ENCODE data around the gene H2BK1.

H2BK1 gene

GRCh38 chr7:151232917-151233701 lies 22.8 kb upstream of the H2BK1 start:
- DNase-seq (ENCODE audit: low read depth in 2 of 2), result peak; percentile 28 to 37

DNA sequence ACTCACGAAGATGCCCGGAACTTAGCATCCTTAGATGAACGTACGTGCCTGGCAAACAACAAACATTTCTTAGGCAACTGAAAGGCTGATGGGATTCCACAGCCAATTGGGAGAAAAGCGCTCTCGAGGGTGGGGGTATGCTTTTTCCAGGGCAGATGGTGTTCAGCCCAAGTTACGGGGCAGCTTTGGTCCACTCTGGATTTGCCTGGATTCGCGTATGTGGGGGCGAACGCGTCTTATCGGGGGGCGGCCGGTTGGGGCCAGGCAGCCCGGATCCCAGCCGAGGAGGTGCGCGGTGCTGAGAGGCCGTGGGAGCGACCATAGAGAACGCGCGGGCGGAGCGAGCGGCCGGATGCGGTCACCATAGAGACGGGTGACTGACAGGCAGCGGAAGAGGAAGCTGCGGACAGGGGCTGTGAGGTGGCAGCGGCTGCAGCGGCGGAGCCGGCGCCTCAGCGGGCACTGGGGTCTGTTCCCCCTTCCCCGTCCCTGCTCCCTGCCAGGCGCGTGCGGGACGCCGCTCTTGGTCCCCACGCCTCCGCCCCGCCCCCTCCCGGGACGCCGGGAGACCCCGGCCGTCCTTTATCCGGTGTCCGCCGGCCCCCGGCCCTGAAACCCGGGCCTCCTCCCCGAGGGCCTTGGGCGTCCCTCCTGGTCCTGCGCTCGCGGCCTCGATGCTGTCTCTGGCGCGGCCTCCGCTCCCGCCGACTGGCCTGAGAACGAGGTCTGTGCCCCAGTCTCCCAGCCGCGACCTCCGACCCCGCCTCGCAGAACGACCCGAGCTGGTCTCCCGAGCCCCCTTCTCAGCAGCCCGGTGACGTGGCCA lies 22.0 kb upstream of the H2BK1 start, which contains the start of gene CHPF2:
CHPF2 (plus strand) TSS at position 393 of the 826 bp plus-strand sequence. CDS start 1,529 bp downstream, outside the sequence.
- DNase-seq (ENCODE audit: low read depth in 2 of 2), result peak; percentile 58 to 62

DNA sequence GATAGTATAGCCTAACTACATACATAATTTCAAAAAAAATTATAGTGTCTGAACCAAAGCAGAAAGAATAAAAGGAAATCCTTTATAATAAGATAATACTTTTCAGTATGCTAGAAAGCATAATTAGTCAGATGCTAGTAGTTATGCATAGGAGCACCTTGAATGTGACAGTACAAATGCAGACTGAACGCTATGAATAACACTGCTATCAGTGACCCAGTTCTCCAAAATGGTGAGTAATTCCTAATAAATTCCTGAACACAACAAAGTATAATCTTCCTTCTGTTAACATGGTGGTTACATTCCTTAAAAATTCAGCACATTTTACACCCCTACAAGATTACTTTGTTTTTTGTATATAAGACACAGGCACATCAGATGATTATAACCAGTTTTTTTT lies 20.8 kb upstream of the H2BK1 start:
- no peak for DNase-seq (ENCODE audit: low read depth in 2 of 2)

- DNase-seq (ENCODE audit: low read depth in 2 of 2), result no peak
Observed at GRCh38 chr7:151229249-151229648, 19.0 kb upstream of the H2BK1 start.

DNA sequence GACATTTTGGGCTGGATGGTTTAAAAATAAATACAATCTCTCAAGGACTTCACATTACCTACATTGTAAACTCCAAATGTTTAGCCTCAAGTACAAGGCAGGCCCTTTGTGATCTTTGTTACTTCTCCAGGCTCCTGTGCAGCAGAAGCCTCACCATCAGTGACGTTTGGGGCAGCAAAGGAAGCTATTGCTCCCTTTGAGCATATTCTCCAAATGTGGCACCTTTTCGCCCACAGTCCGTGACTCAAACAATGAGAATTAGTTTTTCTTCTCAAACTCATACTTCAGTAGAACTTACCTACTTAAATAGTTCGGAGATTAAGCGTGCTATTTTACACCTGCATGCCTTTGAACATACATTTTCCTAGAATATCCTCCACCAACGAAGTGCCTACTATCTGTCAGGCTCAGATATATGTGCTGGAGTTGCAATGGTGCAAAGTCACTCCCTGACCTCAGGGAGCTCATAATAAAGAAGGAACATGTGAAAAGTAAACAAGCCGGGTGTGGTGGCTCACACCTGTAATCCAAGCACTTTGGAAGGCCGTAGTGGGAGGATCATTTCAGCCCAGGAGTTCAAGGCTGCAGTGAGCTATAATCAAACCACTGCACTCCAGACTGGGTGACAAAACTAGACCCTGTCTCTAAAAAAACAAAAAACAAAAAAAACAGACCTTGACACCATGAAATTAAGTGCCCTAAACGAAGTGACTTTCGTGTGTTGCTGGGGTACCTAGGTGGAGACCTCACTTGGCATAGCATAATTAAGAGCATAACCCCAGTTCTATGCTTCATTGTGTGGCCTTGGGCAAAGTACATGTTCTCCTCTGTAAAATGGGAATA lies 18.0 kb upstream of the H2BK1 start:
- no peak for DNase-seq (ENCODE audit: low read depth in 2 of 2)

- DNase-seq (ENCODE audit: low read depth in 2 of 2), result peak; percentile 98
Observed at GRCh38 chr7:151226875-151227782, 16.8 kb upstream of the H2BK1 start, which contains the start of gene ABCF2. Gene ABCF2, minus strand, starts transcription at chr7:151227205. Its CDS starts 747 bp downstream, at chr7:151226458.

- DNase-seq (ENCODE audit: low read depth in 2 of 2), result no peak
Observed at GRCh38 chr7:151226560-151226874, 16.2 kb upstream of the H2BK1 start.

DNA sequence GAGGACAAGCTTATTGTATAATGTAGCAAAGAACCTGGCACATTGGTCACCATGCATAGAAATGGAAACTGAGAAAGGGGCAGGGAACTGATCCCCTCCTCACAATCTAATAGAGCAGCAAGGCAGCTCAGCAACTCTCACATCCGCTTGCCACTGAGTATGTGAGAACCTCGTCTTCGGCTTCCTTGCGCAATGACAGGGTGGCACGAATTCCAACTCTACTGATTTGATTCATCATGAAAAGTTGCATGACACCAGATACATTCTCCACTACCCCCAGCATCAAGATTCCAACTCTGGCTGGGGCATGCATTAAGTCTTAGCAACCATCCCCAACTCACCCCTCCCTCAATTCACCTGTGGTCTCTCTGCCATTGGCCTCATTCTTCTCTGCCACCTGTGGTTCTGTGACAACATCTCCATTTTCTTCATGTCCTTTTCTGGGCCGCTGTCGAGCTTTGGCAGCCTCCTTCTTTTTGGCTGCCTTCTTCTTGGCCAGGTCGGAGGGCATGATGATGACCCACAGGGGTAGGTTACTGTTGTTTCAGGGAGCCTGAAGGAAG lies 15.7 kb upstream of the H2BK1 start:
- DNase-seq (ENCODE audit: low read depth in 2 of 2), result no peak

GRCh38 chr7:151223728-151224127 lies 13.4 kb upstream of the H2BK1 start:
- no peak for DNase-seq (ENCODE audit: low read depth in 2 of 2)

- no peak for DNase-seq (ENCODE audit: low read depth in 2 of 2)
Observed at GRCh38 chr7:151218170-151218569, 7.9 kb upstream of the H2BK1 start.

GRCh38 chr7:151215396-151215795 lies 5.1 kb upstream of the H2BK1 start:
- DNase-seq (ENCODE audit: low read depth in 2 of 2), result no peak

DNA sequence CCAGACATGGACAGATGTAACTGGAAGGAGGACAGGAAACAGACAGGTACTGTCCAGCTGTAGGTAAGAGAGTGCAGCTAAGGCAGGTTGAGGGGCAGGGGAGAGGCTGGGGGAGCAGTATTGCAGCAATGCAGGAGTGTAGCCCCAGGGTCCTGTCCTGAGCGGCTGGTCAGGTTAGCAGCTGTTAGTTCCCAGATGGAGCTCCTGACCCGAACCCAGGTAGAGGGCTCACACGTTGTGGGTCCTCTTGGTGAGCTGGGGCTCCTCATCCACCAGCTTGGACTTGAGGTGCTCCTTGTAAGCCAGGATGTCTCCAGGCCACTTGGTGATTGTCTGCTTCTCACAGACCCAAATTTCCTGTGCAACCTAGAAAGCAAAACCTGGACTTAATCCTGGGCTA lies 3.5 kb upstream of the H2BK1 start:
- DNase-seq (ENCODE audit: low read depth in 2 of 2), result no peak

DNA sequence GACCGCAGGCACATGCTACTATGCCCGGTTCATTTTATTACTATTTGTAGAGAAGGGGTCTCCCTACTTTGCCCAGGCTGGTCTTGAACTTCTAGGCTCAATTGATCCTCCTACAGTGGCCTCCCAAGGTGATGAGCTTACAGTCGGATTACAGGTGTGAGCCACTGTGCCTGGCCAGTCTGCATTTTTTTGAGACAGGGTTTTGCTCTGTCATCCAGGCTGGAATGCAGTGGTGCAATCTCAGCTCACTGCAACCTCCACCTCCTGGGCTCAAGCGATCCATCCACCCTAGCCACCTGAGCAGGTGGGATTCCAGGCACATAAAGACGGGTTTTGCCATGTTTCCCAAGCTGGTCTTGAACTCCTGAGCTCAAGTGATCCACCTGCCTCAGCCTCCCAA lies 2.3 kb upstream of the H2BK1 start:
- no peak for DNase-seq (ENCODE audit: low read depth in 2 of 2)

DNA sequence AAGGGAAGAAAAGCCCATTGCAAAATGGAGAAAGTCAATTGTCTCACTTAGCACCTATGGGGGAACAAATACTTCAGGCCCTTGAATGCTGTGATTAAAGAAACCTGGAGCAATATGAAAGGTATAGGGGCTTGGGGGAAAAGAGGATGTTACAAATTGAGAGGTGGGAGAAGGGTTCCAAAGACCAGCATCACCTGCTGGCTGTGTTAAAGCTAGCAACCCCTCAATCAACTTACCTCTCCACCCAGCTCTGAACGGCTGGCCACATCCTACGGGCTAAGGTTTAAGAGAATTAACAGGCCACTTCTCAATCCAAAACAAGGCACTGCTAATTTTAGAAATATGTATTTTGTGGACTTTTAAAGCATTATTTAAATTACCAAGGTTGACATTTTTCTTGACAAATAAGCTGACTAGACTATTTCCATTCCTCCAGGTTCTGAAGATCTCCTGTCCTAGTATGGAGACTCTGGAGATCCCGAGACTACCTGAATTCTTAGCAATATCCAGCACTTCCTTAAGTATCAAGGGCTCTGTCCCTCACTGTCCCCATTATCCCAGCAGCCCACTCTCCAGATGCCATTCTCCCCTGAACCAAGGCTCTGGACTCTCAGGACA lies 976 bp upstream of the H2BK1 start:
- no peak for DNase-seq (ENCODE audit: low read depth in 2 of 2)

GRCh38 chr7:151209588-151209987 lies 700 bp downstream of the H2BK1 start:
- no peak for DNase-seq (ENCODE audit: low read depth in 2 of 2)

GRCh38 chr7:151208253-151208862 lies 1.9 kb downstream of the H2BK1 start:
- no peak for DNase-seq (ENCODE audit: low read depth in 2 of 2)

GRCh38 chr7:151207804-151208203 lies 2.5 kb downstream of the H2BK1 start:
- no peak for DNase-seq (ENCODE audit: low read depth in 2 of 2)

DNA sequence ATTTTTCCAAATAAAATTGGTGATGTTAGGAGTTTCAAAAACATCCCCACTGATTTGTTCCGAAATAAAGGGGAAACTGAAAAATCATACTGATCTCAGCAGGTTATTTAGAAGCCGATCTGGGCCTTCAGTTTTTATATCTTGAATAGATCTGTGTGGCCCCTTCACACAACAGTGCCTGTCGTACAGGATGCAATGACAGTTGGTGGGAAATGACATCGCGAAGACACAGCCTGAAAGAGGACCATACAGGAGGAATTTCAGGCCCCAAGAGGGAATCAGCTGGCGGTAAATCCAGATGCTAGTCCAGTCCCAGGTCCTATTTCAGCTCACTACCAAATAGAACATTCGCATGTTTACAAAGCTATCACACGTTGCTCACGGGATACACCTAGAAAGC lies 3.0 kb downstream of the H2BK1 start:
- DNase-seq (ENCODE audit: low read depth in 2 of 2), result no peak

DNA sequence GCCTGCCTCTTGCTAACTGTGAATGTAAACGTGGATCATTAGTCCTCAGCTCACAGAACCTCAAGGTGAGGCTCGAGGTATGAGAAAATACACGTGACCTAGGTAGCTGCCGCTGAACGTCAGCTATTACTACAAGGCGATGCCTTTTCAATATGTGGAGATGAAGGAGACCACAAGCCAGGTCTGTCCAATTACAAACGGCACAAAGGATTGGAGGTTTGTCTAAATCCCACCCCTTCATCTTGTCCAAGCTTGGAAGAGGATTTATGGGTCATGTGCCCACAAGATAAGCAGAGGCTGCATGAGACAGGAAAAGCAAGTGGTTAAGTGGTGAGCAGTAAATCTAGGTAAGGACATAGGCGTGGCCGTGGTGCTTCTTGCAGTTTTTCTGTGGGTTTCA lies 3.4 kb downstream of the H2BK1 start:
- no peak for DNase-seq (ENCODE audit: low read depth in 2 of 2)

DNA sequence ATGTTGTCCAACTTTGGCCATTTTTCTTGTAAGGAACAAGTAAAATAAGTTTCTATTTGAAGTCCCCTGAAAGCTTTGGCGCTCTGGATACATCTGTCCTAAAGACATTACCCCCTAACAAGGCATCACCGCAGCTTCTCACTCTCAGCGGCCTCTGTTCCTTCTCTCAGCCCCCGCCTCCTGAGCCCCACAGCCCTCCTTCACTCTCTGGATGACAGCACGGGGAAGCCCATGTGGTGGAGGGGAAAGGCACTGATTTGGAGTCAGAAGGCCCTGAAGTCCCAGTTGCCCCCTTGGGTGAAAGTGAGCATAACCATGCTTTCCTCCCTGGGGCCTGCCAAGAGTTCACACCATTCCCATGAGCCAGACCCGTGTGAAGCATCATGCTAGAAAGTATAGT lies 4.6 kb downstream of the H2BK1 start:
- no peak for DNase-seq (ENCODE audit: low read depth in 2 of 2)

Data from fibroblast of skin of left quadriceps (primary cell).